Activated CD8-positive, alpha-beta memory T cell treated with anti-CD3 and anti-CD28 coated beads, Interleukin-2, amount 10 ng/mL, durations not matched to agents 7 days and 5 days (primary cell): ENCODE results near the gene ACHE. TPM values are rescaled to one million over a fixed set of nuclear protein-coding genes. Genes with fewer than 3 reads are reported as not detected.
A peak's percentile ranks its signal among the peaks of the same experiment; 100 is the strongest.
"Not testable (repeated sequence)": the region's sequence is repeated elsewhere in the genome, so short reads cannot be mapped to it uniquely, and the experiment has no call there.

Experiments used
- ATAC-seq: fragments of 150-1000 bp; cut with Tn5 transposase; one replicate; pipeline ENCODE4 v1.10.0; 2021; ENCODE audit warnings: moderate library complexity
- CTCF ChIA-PET: fragments of 350-600 bp; sonication (Branson Sonifier 250); formaldehyde crosslinking; loops from one replicate; lab custom pipeline; 2021; ENCODE audit warnings: antibody characterized with exemption; lab: Charles Lee
- DNase-seq: peaks from one replicate; pipeline ENCODE4 v3.0.0-alpha.2; 2020
- H3K27ac Mint-ChIP-seq: one replicate; pipeline ENCODE4 v1.8.0; 2021; ENCODE audit warnings: mild to moderate bottlenecking, mixed read lengths
- H3K27me3 Mint-ChIP-seq: one replicate; pipeline ENCODE4 v1.8.0; 2021; ENCODE audit warnings: mixed read lengths
- H3K36me3 Mint-ChIP-seq: one replicate; pipeline ENCODE4 v1.8.0; 2021; ENCODE audit warnings: mild to moderate bottlenecking, mixed read lengths
- H3K4me1 Mint-ChIP-seq: one replicate; pipeline ENCODE4 v1.8.0; 2021; ENCODE audit warnings: mixed read lengths
- H3K4me3 Mint-ChIP-seq: one replicate; pipeline ENCODE4 v1.8.0; 2021; ENCODE audit warnings: mild to moderate bottlenecking, moderate library complexity, mixed read lengths
- H3K9me3 Mint-ChIP-seq: one replicate; pipeline ENCODE4 v1.8.0; 2022; ENCODE audit warnings: low read depth, mixed read lengths
- total RNA-seq, 2 experiments: library from RNA; stranded (reverse); gene quantifications; one replicate each; pipeline ENCODE4 v1.2.3, GENCODE V29; 2021

ACHE gene
- total RNA-seq, 2 experiments from 2014 or later = 0.23 TPM; not detected in 1

GRCh38 chr7:100914208-100914878, 18.7 kb upstream of the ACHE start:
- Mint-ChIP-seq H3K9me3 (no peaks in the 10 kb centered on the region), H3K4me3 (no peak overlapping the region), H3K27ac (no peak overlapping the region), H3K4me1 (no peaks in the 10 kb centered on the region), H3K36me3 (no peaks in the 10 kb centered on the region), H3K27me3 (peaks cover 9% of the 10 kb centered on the region)
- DNase-seq (no peak), ATAC-seq (no peak)
- CTCF ChIA-PET = no interaction called here

- Mint-ChIP-seq H3K4me1 (no peaks in the 10 kb centered on the region), H3K36me3 (no peaks in the 10 kb centered on the region), H3K9me3 (no peaks in the 10 kb centered on the region), H3K27me3 (peaks cover 9% of the 10 kb centered on the region), H3K4me3 (no peak overlapping the region), H3K27ac (no peak overlapping the region)
- no peak for ATAC-seq
- CTCF ChIA-PET = interaction anchor here (0.7 kb wide), 1 partner anchor 180 kb away, joined by 3 read pairs; no protein-coding TSS in a partner anchor
- no peak for DNase-seq
Measured at GRCh38 chr7:100911484-100911883, 15.8 kb upstream of the ACHE start.

GRCh38 chr7:100910443-100910842, 14.8 kb upstream of the ACHE start:
- not testable (repeated sequence) for H3K36me3 Mint-ChIP-seq, H3K9me3 Mint-ChIP-seq, H3K4me3 Mint-ChIP-seq, H3K27me3 Mint-ChIP-seq, DNase-seq, ATAC-seq, H3K27ac Mint-ChIP-seq, H3K4me1 Mint-ChIP-seq
- CTCF ChIA-PET = interaction anchor here (0.6 kb wide), 1 partner anchor 178 kb away, joined by 3 read pairs; no protein-coding TSS in a partner anchor

GRCh38 chr7:100908512-100908911, 12.8 kb upstream of the ACHE start:
- Mint-ChIP-seq H3K9me3 (no peaks in the 10 kb centered on the region), H3K36me3 (no peaks in the 10 kb centered on the region), H3K27ac (no peak overlapping the region), H3K4me1 (no peaks in the 10 kb centered on the region), H3K4me3 (no peak overlapping the region), H3K27me3 (peaks cover 11% of the 10 kb centered on the region)
- ATAC-seq (no peak), DNase-seq (no peak)
- CTCF ChIA-PET = no interaction called here

GRCh38 chr7:100902638-100903037, 7.0 kb upstream of the ACHE start:
- Mint-ChIP-seq H3K36me3 (no peaks in the 10 kb centered on the region), H3K27me3 (peaks cover 14% of the 10 kb centered on the region), H3K27ac (no peak overlapping the region), H3K9me3 (no peaks in the 10 kb centered on the region), H3K4me1 (peaks cover 3% of the 10 kb centered on the region), H3K4me3 (no peak overlapping the region)
- ATAC-seq = no peak
- CTCF ChIA-PET = interaction anchor here (1.3 to 2.1 kb wide), 2 partner anchors 8 to 175 kb away, joined by 3 to 7 read pairs; no protein-coding TSS in a partner anchor
- no peak for DNase-seq

- no peak for ATAC-seq
- DNase-seq = no peak
- H3K9me3 Mint-ChIP-seq = no peaks in the 10 kb centered on the region
- H3K27ac Mint-ChIP-seq = no peak overlapping the region
- CTCF ChIA-PET = interaction anchor here (1.0 to 1.8 kb wide), 2 partner anchors 157 to 175 kb away, joined by 4 to 6 read pairs; no protein-coding TSS in a partner anchor
- H3K36me3 Mint-ChIP-seq = no peaks in the 10 kb centered on the region
- peaks cover 3% of the 10 kb centered on the region for H3K4me1 Mint-ChIP-seq
- H3K4me3 Mint-ChIP-seq = no peak overlapping the region
- peaks cover 20% of the 10 kb centered on the region for H3K27me3 Mint-ChIP-seq
Measured at GRCh38 chr7:100901921-100902332, 6.2 kb upstream of the ACHE start.

GRCh38 chr7:100900978-100901377, 5.3 kb upstream of the ACHE start:
- no peak overlapping the region for H3K27ac Mint-ChIP-seq
- ATAC-seq (no peak), DNase-seq (no peak)
- H3K9me3 Mint-ChIP-seq = no peaks in the 10 kb centered on the region
- peaks cover 8% of the 10 kb centered on the region for H3K4me1 Mint-ChIP-seq
- CTCF ChIA-PET = interaction anchor here (1.0 to 1.8 kb wide), 2 partner anchors 158 to 176 kb away, joined by 4 to 6 read pairs; no protein-coding TSS in a partner anchor
- no peak overlapping the region for H3K4me3 Mint-ChIP-seq
- H3K36me3 Mint-ChIP-seq = no peaks in the 10 kb centered on the region
- peaks cover 26% of the 10 kb centered on the region for H3K27me3 Mint-ChIP-seq

- H3K9me3 Mint-ChIP-seq = no peaks in the 10 kb centered on the region
- CTCF ChIA-PET = interaction anchor here (1.4 to 3.0 kb wide), 4 partner anchors 10 to 186 kb away, joined by 3 to 15 read pairs (median 6); partner anchors contain the start of genes TRIM56 and UFSP1
Measured at GRCh38 chr7:100899432-100899831, 3.7 kb upstream of the ACHE start.

GRCh38 chr7:100897772-100898454, 2.2 kb upstream of the ACHE start:
- no peak for ATAC-seq
- Mint-ChIP-seq H3K27ac (no peak overlapping the region), H3K27me3 (peaks cover 35% of the 10 kb centered on the region), H3K4me1 (peaks cover 11% of the 10 kb centered on the region), H3K4me3 (no peak overlapping the region), H3K9me3 (no peaks in the 10 kb centered on the region), H3K36me3 (no peaks in the 10 kb centered on the region)
- CTCF ChIA-PET = interaction anchor here (0.7 to 3.0 kb wide), 4 partner anchors 8 to 207 kb away, joined by 3 to 15 read pairs (median 6); partner anchors contain the start of gene UFSP1
- no peak for DNase-seq

More at GRCh38 chr7:100899432-100899831, 3.7 kb upstream of the ACHE start:
- H3K27me3 Mint-ChIP-seq = peaks cover 27% of the 10 kb centered on the region
- ATAC-seq (no peak), DNase-seq (no peak)
- H3K4me1 Mint-ChIP-seq = peaks cover 10% of the 10 kb centered on the region
- H3K4me3 Mint-ChIP-seq = no peak overlapping the region
- H3K27ac Mint-ChIP-seq = no peak overlapping the region
- H3K36me3 Mint-ChIP-seq = no peaks in the 10 kb centered on the region

GRCh38 chr7:100896732-100897608, 1.3 kb upstream of the ACHE start:
- no peak for DNase-seq
- no peak overlapping the region for H3K4me3 Mint-ChIP-seq
- H3K27ac Mint-ChIP-seq = no peak overlapping the region
- H3K4me1 Mint-ChIP-seq = peaks cover 13% of the 10 kb centered on the region
- ATAC-seq = peak; percentile 28
- no peaks in the 10 kb centered on the region for H3K36me3 Mint-ChIP-seq
- H3K27me3 Mint-ChIP-seq = peaks cover 45% of the 10 kb centered on the region
- H3K9me3 Mint-ChIP-seq = no peaks in the 10 kb centered on the region
- CTCF ChIA-PET = interaction anchor here (1.0 to 3.0 kb wide), 2 partner anchors 162 to 180 kb away, joined by 4 to 15 read pairs; no protein-coding TSS in a partner anchor

GRCh38 chr7:100895956-100896731, 456 bp upstream of the ACHE start:
- CTCF ChIA-PET = interaction anchor here (1.0 to 3.0 kb wide), 7 partner anchors 21 to 182 kb away, joined by 3 to 18 read pairs (median 12); partner anchors contain the start of gene SRRT
- H3K4me1 Mint-ChIP-seq = peaks cover 16% of the 10 kb centered on the region
- no peak overlapping the region for H3K27ac Mint-ChIP-seq
- no peaks in the 10 kb centered on the region for H3K36me3 Mint-ChIP-seq
- peak overlapping the region; percentile 19 for H3K4me3 Mint-ChIP-seq
- no peaks in the 10 kb centered on the region for H3K9me3 Mint-ChIP-seq
- H3K27me3 Mint-ChIP-seq = peaks cover 52% of the 10 kb centered on the region
- DNase-seq = no peak
- ATAC-seq = no peak
